ENCODE data around the gene RAD51B.
A peak's percentile ranks its signal among the peaks of the same experiment; 100 is the strongest.

RAD51B gene

DNA sequence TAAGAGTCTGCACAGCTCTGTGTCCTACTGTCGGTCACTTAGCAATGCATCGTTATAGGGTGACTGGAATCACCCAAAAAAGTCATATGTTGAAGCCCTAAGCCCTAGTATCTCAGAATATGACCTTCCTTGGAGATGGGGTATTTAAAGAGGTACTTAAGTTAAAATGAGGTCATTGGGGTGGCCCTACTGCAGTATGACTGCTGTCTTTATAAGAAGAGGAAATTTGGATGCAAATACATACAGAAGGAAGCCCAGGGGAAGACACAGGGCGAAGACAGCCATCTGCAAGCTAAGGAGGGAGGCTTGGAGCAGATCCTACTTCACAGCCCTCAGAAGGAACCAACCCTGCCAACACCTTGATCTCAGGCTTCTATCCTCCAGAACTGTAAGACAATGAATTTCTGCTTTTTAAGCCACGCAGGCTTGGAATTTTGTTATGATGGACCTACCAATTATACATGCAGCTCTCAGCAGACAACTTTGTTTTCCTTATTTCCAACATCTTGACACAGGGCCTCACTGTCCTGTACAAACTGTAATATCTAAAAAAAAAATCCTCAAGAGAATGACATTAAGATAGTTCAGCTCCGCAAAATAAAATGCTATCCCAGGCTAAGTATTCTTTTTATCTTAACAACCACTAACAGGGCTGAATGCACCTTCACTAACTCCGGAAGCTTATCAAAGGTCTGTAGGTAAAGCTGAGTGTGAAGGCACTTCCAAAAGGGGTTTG lies 932.9 kb downstream of the RAD51B start:
- DNase-seq (ENCODE audit: low read depth, low spot score), result no peak
- no peak for TF ChIP-seq CTCF (IDR thresholded peaks at IDR 0.05; ENCODE audit: low read depth, low read length)
- in situ Hi-C loops (cut with HindIII; ENCODE audit: low sequenced_read_pairs), result no loop called here
- H3K4me3 ChIP-seq (ENCODE audit: low read depth, low read length), result no peak overlapping the region

GRCh38 chr14:68753690-68754089 lies 934.1 kb downstream of the RAD51B start:
- H3K4me3 ChIP-seq (ENCODE audit: low read depth, low read length), result no peak overlapping the region
- no peak for TF ChIP-seq CTCF (IDR thresholded peaks at IDR 0.05; ENCODE audit: low read depth, low read length)
- in situ Hi-C loops (cut with HindIII; ENCODE audit: low sequenced_read_pairs), result no loop called here
- no peak for DNase-seq (ENCODE audit: low read depth, low spot score)

DNA sequence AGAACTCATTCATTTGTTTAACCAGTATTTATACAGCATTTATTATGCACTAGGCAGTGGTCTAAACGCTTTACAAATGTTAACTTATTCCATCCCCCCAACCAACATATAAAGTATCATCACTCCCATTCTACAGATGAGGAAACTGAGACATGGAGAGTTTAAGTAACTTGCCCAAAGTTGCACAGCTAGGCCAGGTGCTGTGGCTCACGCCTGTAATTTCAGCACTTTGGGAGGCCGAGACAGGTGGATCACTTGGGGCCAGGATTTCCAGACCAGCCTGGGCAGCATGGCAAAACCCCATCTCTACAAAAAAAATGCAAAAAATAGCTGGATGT lies 935.4 kb downstream of the RAD51B start:
- in situ Hi-C loops (cut with HindIII; ENCODE audit: low sequenced_read_pairs), result no loop called here
- no peak for TF ChIP-seq CTCF (IDR thresholded peaks at IDR 0.05; ENCODE audit: low read depth, low read length)
- no peak for DNase-seq (ENCODE audit: low read depth, low spot score)
- no peak overlapping the region for H3K4me3 ChIP-seq (ENCODE audit: low read depth, low read length)

GRCh38 chr14:68756000-68756481 lies 936.5 kb downstream of the RAD51B start:
- H3K4me3 ChIP-seq (ENCODE audit: low read depth, low read length), result no peak overlapping the region
- TF ChIP-seq CTCF (IDR thresholded peaks at IDR 0.05; ENCODE audit: low read depth, low read length), result no peak
- in situ Hi-C loops (cut with HindIII; ENCODE audit: low sequenced_read_pairs), result no loop called here
- DNase-seq (ENCODE audit: low read depth, low spot score), result no peak

GRCh38 chr14:68756734-68757133 lies 937.2 kb downstream of the RAD51B start:
- in situ Hi-C loops (cut with HindIII; ENCODE audit: low sequenced_read_pairs), result no loop called here
- no peak for TF ChIP-seq CTCF (IDR thresholded peaks at IDR 0.05; ENCODE audit: low read depth, low read length)
- DNase-seq (ENCODE audit: low read depth, low spot score), result no peak
- no peak overlapping the region for H3K4me3 ChIP-seq (ENCODE audit: low read depth, low read length)

GRCh38 chr14:68757618-68758081 lies 938.1 kb downstream of the RAD51B start:
- no peak for TF ChIP-seq CTCF (IDR thresholded peaks at IDR 0.05; ENCODE audit: low read depth, low read length)
- DNase-seq (ENCODE audit: low read depth, low spot score), result peak; percentile 29
- no peak overlapping the region for H3K4me3 ChIP-seq (ENCODE audit: low read depth, low read length)
- in situ Hi-C loops (cut with HindIII; ENCODE audit: low sequenced_read_pairs), result no loop called here
